ENCODE measurements around the gene SLC15A5. TPM values are rescaled to one million over a fixed set of nuclear protein-coding genes. Genes with fewer than 3 reads are reported as not detected.

SLC15A5 gene
- not detected in 2 replicates for total RNA-seq

GRCh38 chr12:16277585-16277984, at the start of gene SLC15A5:
Gene SLC15A5, minus strand, starts transcription at chr12:16277685. Its CDS starts 0 bp downstream, at chr12:16277685.

Other genes with a start within 250 kb of the SLC15A5 start
- gene MGST1, start 70.0 kb upstream of the SLC15A5 start, total RNA-seq: 6.6 and 11.2 TPM in 2 replicates

Measured in bladder microvascular endothelial cell (primary cell).